HEK293 (cell line): ENCODE results near the gene PODN.

Experiments used
- CTCF ChIA-PET: fragments of 350-600 bp; formaldehyde crosslinking; extraction: SDS; loops from one replicate; lab custom pipeline; 2021; ENCODE audit warnings: antibody characterized with exemption; lab: Yijun Ruan, JAX
- POLR2A ChIA-PET: fragments of 300-600 bp; formaldehyde crosslinking; extraction: SDS; loops from one replicate; lab custom pipeline; 2020; ENCODE audit warnings: antibody characterized with exemption, inconsistent platforms; lab: Yijun Ruan, JAX
- H3K27ac ChIP-seq: fragments of 200-500 bp; sonication (Bioruptor generic); 2 replicates; pipeline ENCODE4 v1.5.1; 2014; ENCODE audit warnings: low read depth, low read length, control low read depth, inconsistent platforms; ENCODE audit errors: extremely low read depth
- H3K36me3 ChIP-seq, 2 experiments: fragments of 200-500 bp in 1 of 2; sonication (Bioruptor generic) in 1 of 2; 1 replicate in 1 of 2; 2 replicates in 1 of 2; pipeline ENCODE4 v1.5.1; 2014 to 2017; ENCODE audit warnings: inconsistent platforms in 2 of 2, low read length in 2 of 2; ENCODE audit not compliant: control insufficient read depth in 2 of 2, insufficient read depth in 1 of 2
- H3K4me1 ChIP-seq: fragments of 200-500 bp; sonication (Bioruptor generic); 2 replicates; pipeline ENCODE4 v1.5.1; 2014; ENCODE audit warnings: mild to moderate bottlenecking, low read length, inconsistent platforms; ENCODE audit not compliant: control insufficient read depth, insufficient read depth
- H3K4me3 ChIP-seq: 2 replicates; pipeline ENCODE4 v1.5.1; 2011; ENCODE audit warnings: low read depth, mild to moderate bottlenecking, control low read depth, low read length, moderate library complexity
- H3K9me3 ChIP-seq: fragments of 200-500 bp; sonication (Bioruptor generic); 2 replicates; pipeline ENCODE4 v1.5.1; 2014; ENCODE audit warnings: low read depth, low read length, inconsistent platforms; ENCODE audit not compliant: control insufficient read depth, insufficient read depth
- GFI1B ChIP-seq: fragments of 450-650 bp; formaldehyde crosslinking; IDR thresholded peaks from 2 replicates; pipeline ENCODE4 v1.5.1; 2016; ENCODE audit warnings: missing biosample characterization, missing genetic modification characterization
- PRDM10 ChIP-seq: fragments of 450-650 bp; formaldehyde crosslinking; IDR thresholded peaks from 2 replicates; pipeline ENCODE4 v1.5.1; 2016; ENCODE audit warnings: missing biosample characterization, missing genetic modification characterization
- TRIM28 ChIP-seq: IDR thresholded peaks from 2 replicates; pipeline ENCODE4 v1.6.1; 2011; ENCODE audit warnings: low read length, control low read depth, borderline replicate concordance
- YY1 ChIP-seq: fragments of 450-650 bp; formaldehyde crosslinking; IDR thresholded peaks from 2 replicates; pipeline ENCODE4 v1.5.1; 2018; ENCODE audit warnings: missing biosample characterization, missing genetic modification characterization
- YY2 ChIP-seq: fragments of 450-650 bp; formaldehyde crosslinking; IDR thresholded peaks from 2 replicates; pipeline ENCODE4 v1.5.1; 2016; ENCODE audit warnings: missing biosample characterization, missing genetic modification characterization
- ZFHX2 ChIP-seq: fragments of 450-650 bp; formaldehyde crosslinking; conservative IDR thresholded peaks from 2 replicates; pipeline ENCODE4 v1.5.1; 2016; ENCODE audit warnings: missing biosample characterization, missing genetic modification characterization
- ZNF274 ChIP-seq, 2 experiments: fragments of 200-500 bp in 1 of 2; fragments of 450-650 bp in 1 of 2; sonication (Bioruptor generic) in 1 of 2; formaldehyde crosslinking in 1 of 2; IDR thresholded peaks; 2 replicates each; pipeline versions ENCODE4 v1.5.1 to v1.6.1; 2014 to 2016; ENCODE audit warnings: borderline replicate concordance in 1 of 2, inconsistent platforms in 1 of 2, low read length in 1 of 2, missing biosample characterization in 1 of 2, missing genetic modification characterization in 1 of 2
- ZNF292 ChIP-seq: fragments of 450-650 bp; formaldehyde crosslinking; IDR thresholded peaks from 2 replicates; pipeline ENCODE4 v1.5.1; 2016; ENCODE audit warnings: low read depth, missing biosample characterization, missing genetic modification characterization, borderline replicate concordance
- ZNF37A ChIP-seq: fragments of 450-650 bp; IDR thresholded peaks from 2 replicates; pipeline ENCODE4 v1.5.1; 2018; ENCODE audit warnings: missing biosample characterization, missing genetic modification characterization
- ZNF394 ChIP-seq: fragments of 450-650 bp; formaldehyde crosslinking; IDR thresholded peaks from 2 replicates; pipeline ENCODE4 v1.5.1; 2016; ENCODE audit warnings: missing biosample characterization, missing genetic modification characterization, mild to moderate bottlenecking, moderate library complexity, borderline replicate concordance
- ZNF558 ChIP-seq: fragments of 450-650 bp; formaldehyde crosslinking; IDR thresholded peaks from 2 replicates; pipeline ENCODE4 v1.5.1; 2016; ENCODE audit warnings: missing biosample characterization, missing genetic modification characterization
- ZNF585B ChIP-seq: fragments of 450-650 bp; formaldehyde crosslinking; IDR thresholded peaks from 2 replicates; pipeline ENCODE4 v1.5.1; 2016; ENCODE audit warnings: missing biosample characterization, missing genetic modification characterization
- ZNF596 ChIP-seq: fragments of 450-650 bp; IDR thresholded peaks from 2 replicates; pipeline ENCODE4 v1.5.0; 2018; ENCODE audit warnings: missing biosample characterization, mild to moderate bottlenecking, missing genetic modification characterization, moderate library complexity
- ZNF626 ChIP-seq: fragments of 450-650 bp; sonication (Bioruptor Pico); formaldehyde crosslinking; IDR thresholded peaks from 2 replicates; pipeline ENCODE4 v1.5.1; 2018; ENCODE audit warnings: missing biosample characterization, missing genetic modification characterization, inconsistent platforms
- ZNF654 ChIP-seq: fragments of 450-650 bp; formaldehyde crosslinking; IDR thresholded peaks from 2 replicates; pipeline ENCODE4 v1.5.1; 2016; ENCODE audit warnings: low read depth, missing biosample characterization, missing genetic modification characterization
- ZNF664 ChIP-seq: fragments of 450-650 bp; formaldehyde crosslinking; IDR thresholded peaks from 2 replicates; pipeline ENCODE4 v1.5.1; 2016; ENCODE audit warnings: missing biosample characterization, missing genetic modification characterization
- ZNF837 ChIP-seq: fragments of 450-650 bp; formaldehyde crosslinking; IDR thresholded peaks from 2 replicates; pipeline ENCODE4 v1.5.1; 2016; ENCODE audit warnings: missing biosample characterization, missing genetic modification characterization
- ZSCAN16 ChIP-seq: fragments of 450-650 bp; formaldehyde crosslinking; IDR thresholded peaks from 2 replicates; pipeline ENCODE4 v1.5.1; 2016; ENCODE audit warnings: missing biosample characterization, missing genetic modification characterization
- TF ChIP-seq, protein P1 (sequence below): fragments of 450-650 bp; formaldehyde crosslinking; IDR thresholded peaks from 2 replicates; pipeline ENCODE4 v1.5.1; 2017; ENCODE audit warnings: missing biosample characterization, missing genetic modification characterization
- TF ChIP-seq, protein P2 (sequence below): fragments of 450-650 bp; formaldehyde crosslinking; IDR thresholded peaks from 2 replicates; pipeline ENCODE4 v1.5.0; 2017; ENCODE audit warnings: missing biosample characterization, missing genetic modification characterization, borderline replicate concordance
- TF ChIP-seq, protein P3 (sequence below): fragments of 450-650 bp; formaldehyde crosslinking; IDR thresholded peaks from 2 replicates; pipeline ENCODE4 v1.5.1; 2017; ENCODE audit warnings: missing biosample characterization, missing genetic modification characterization

Gene PODN

DNA sequence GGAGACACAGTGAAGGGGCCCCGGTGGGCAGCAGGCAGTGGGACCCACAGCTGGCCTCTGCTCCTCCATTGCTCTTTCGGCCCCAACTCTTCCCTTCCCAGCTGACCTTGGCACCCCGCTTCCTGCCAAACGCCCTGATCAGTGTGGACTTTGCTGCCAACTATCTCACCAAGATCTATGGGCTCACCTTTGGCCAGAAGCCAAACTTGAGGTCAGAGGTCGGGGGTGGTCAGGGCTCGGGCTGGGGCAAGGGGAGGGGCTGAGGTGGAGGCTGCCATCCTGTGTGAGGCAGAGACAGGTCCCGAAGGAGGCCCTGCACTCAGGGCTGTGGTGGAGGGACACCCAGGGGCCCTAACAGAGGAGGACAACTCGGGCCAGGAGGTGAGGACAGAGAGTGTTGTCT is 13.7 kb downstream of the PODN start:
- Histone ChIP-seq H3K36me3 (no peaks in the 10 kb centered on the region), H3K9me3 (no peaks in the 10 kb centered on the region), H3K4me1 (no peaks in the 10 kb centered on the region), H3K4me3 (no peak overlapping the region), H3K27ac (no peak overlapping the region)
- no peak for TF ChIP-seq YY2 (tag by site-specific recombination)
- ChIA-PET POLR2A (no interaction called here), CTCF (interaction anchor here (0.6 kb wide), 1 partner anchor 108 kb away, joined by 6 read pairs; no protein-coding TSS in a partner anchor)

DNA sequence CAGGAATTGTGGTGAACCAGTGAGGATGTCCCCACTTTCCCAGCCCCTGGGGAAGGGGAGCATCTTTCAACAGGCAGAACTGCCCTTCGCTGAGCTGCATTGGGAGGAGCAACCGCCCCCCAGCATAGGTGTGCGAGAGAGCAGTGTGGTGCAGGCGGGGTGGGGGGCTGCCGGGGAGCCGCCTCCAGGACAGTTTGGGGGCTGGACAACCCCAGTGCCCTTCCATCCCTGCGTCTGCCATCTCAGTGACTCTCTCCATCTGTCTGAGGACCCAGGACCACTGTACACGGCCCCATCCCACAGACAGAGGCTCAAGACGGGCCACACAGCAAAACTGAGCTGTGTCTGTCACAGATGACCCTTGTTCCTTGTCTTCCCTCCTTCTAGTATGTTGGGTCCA is 14.2 kb downstream of the PODN start:
- Histone ChIP-seq H3K4me1 (no peaks in the 10 kb centered on the region), H3K27ac (no peak overlapping the region), H3K4me3 (no peak overlapping the region), H3K9me3 (no peaks in the 10 kb centered on the region), H3K36me3 (no peaks in the 10 kb centered on the region)
- CTCF ChIA-PET: no interaction called here
- POLR2A ChIA-PET: no interaction called here
- TF ChIP-seq ZNF626 (no peak), ZNF274 (IDR thresholded peaks at IDR 0.05; ENCODE audit: low read length) (no peak), ZNF274 (tag by site-specific recombination; IDR thresholded peaks at IDR 0.05; ENCODE audit: borderline replicate concordance) (no peak), PRDM10 (tag by site-specific recombination) (no peak), YY1 (tag by site-specific recombination) (no peak), ZNF596 (tag by site-specific recombination) (no peak), TRIM28 (no peak), ZNF837 (tag by site-specific recombination) (no peak), ZNF585B (tag by site-specific recombination) (no peak), GFI1B (no peak)

- Histone ChIP-seq H3K27ac (no peak overlapping the region), H3K4me1 (no peaks in the 10 kb centered on the region), H3K36me3 (no peaks in the 10 kb centered on the region), H3K4me3 (no peak overlapping the region), H3K9me3 (no peaks in the 10 kb centered on the region)
- CTCF ChIA-PET: interaction anchor here (0.7 to 1.6 kb wide), 2 partner anchors 8 to 388 kb away, joined by 3 to 6 read pairs; no protein-coding TSS in a partner anchor
- POLR2A ChIA-PET: no interaction called here
- TF ChIP-seq, protein P1, sequence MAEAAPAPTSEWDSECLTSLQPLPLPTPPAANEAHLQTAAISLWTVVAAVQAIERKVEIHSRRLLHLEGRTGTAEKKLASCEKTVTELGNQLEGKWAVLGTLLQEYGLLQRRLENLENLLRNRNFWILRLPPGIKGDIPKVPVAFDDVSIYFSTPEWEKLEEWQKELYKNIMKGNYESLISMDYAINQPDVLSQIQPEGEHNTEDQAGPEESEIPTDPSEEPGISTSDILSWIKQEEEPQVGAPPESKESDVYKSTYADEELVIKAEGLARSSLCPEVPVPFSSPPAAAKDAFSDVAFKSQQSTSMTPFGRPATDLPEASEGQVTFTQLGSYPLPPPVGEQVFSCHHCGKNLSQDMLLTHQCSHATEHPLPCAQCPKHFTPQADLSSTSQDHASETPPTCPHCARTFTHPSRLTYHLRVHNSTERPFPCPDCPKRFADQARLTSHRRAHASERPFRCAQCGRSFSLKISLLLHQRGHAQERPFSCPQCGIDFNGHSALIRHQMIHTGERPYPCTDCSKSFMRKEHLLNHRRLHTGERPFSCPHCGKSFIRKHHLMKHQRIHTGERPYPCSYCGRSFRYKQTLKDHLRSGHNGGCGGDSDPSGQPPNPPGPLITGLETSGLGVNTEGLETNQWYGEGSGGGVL (tag by site-specific recombination): no peak
- TF ChIP-seq ZNF292 (tag by site-specific recombination) (no peak), ZSCAN16 (no peak), ZNF558 (no peak), ZNF664 (no peak), ZFHX2 (tag by site-specific recombination) (no peak), ZNF654 (tag by site-specific recombination) (no peak), ZNF37A (no peak), ZNF394 (no peak)
- TF ChIP-seq, protein P2, sequence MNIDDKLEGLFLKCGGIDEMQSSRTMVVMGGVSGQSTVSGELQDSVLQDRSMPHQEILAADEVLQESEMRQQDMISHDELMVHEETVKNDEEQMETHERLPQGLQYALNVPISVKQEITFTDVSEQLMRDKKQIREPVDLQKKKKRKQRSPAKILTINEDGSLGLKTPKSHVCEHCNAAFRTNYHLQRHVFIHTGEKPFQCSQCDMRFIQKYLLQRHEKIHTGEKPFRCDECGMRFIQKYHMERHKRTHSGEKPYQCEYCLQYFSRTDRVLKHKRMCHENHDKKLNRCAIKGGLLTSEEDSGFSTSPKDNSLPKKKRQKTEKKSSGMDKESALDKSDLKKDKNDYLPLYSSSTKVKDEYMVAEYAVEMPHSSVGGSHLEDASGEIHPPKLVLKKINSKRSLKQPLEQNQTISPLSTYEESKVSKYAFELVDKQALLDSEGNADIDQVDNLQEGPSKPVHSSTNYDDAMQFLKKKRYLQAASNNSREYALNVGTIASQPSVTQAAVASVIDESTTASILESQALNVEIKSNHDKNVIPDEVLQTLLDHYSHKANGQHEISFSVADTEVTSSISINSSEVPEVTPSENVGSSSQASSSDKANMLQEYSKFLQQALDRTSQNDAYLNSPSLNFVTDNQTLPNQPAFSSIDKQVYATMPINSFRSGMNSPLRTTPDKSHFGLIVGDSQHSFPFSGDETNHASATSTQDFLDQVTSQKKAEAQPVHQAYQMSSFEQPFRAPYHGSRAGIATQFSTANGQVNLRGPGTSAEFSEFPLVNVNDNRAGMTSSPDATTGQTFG (tag by site-specific recombination): no peak
- TF ChIP-seq, protein P3, sequence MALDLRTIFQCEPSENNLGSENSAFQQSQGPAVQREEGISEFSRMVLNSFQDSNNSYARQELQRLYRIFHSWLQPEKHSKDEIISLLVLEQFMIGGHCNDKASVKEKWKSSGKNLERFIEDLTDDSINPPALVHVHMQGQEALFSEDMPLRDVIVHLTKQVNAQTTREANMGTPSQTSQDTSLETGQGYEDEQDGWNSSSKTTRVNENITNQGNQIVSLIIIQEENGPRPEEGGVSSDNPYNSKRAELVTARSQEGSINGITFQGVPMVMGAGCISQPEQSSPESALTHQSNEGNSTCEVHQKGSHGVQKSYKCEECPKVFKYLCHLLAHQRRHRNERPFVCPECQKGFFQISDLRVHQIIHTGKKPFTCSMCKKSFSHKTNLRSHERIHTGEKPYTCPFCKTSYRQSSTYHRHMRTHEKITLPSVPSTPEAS (tag by site-specific recombination): no peak
Measured at GRCh38 chr1:53076721-53077598, 14.9 kb downstream of the PODN start.
